Stomach (tissue), 4 donors: ENCODE data around the gene RERE.

ENCODE experiments used
- POLR2A ChIP-seq, 4 donors: fragments of 450-650 bp; IDR thresholded peaks; one replicate each; pipeline ENCODE4 v1.6.1; 2016; ENCODE audit warnings: antibody characterized with exemption in 4 of 4, control low read depth in 2 of 4, mild to moderate bottlenecking in 1 of 4, moderate library complexity in 1 of 4
- POLR2AphosphoS5 ChIP-seq, 3 donors: sonication (generic); formaldehyde crosslinking; IDR thresholded peaks; one replicate each; pipeline ENCODE4 v1.6.1; 2016; ENCODE audit warnings: antibody characterized with exemption in 3 of 3
- TF ChIP-seq, protein P1 (sequence below), 7 experiments: fragments of 450-650 bp in 4 of 7; fragments of 200-600 bp in 3 of 7; sonication (generic) in 3 of 7; IDR thresholded peaks; one replicate each; pipeline ENCODE4 v1.5.1; 2016 to 2019; ENCODE audit warnings: antibody characterized with exemption in 7 of 7, control low read depth in 2 of 7, mild to moderate bottlenecking in 1 of 7

DNA sequence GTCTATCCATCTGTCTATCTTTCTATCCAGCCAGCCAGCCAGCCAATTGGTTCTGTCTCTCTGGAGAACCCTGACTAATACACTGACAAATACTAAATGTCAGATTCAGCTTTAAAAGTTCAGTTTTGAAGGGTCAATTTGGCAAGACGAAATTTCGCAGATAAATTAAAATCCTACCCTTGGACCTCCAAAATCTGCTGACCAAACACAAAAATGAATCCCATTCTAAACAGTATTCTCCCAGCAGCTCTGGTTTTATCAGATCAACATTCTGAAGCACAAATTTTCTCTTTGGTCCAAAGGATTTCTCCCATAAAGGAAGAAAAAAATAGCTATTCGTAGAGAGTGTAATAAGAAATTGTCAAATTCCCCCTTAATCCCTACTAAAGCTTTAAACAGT is 248.6 kb downstream of the RERE start:
- TF ChIP-seq, protein P1, sequence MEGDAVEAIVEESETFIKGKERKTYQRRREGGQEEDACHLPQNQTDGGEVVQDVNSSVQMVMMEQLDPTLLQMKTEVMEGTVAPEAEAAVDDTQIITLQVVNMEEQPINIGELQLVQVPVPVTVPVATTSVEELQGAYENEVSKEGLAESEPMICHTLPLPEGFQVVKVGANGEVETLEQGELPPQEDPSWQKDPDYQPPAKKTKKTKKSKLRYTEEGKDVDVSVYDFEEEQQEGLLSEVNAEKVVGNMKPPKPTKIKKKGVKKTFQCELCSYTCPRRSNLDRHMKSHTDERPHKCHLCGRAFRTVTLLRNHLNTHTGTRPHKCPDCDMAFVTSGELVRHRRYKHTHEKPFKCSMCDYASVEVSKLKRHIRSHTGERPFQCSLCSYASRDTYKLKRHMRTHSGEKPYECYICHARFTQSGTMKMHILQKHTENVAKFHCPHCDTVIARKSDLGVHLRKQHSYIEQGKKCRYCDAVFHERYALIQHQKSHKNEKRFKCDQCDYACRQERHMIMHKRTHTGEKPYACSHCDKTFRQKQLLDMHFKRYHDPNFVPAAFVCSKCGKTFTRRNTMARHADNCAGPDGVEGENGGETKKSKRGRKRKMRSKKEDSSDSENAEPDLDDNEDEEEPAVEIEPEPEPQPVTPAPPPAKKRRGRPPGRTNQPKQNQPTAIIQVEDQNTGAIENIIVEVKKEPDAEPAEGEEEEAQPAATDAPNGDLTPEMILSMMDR (IDR thresholded peaks at IDR 0.05): no peak
- no peak for TF ChIP-seq POLR2AphosphoS5 (IDR thresholded peaks at IDR 0.05)
- no peak for TF ChIP-seq POLR2A (IDR thresholded peaks at IDR 0.05)
